HEK293 (cell line): ENCODE results near the gene ELF1.
A peak's percentile ranks its signal among the peaks of the same experiment; 100 is the strongest.

Experiments used
- CTCF ChIA-PET: fragments of 350-600 bp; formaldehyde crosslinking; extraction: SDS; loops from one replicate; lab custom pipeline; 2021; ENCODE audit warnings: antibody characterized with exemption; lab: Yijun Ruan, JAX
- POLR2A ChIA-PET: fragments of 300-600 bp; formaldehyde crosslinking; extraction: SDS; loops from one replicate; lab custom pipeline; 2020; ENCODE audit warnings: antibody characterized with exemption, inconsistent platforms; lab: Yijun Ruan, JAX
- H3K27ac ChIP-seq: fragments of 200-500 bp; sonication (Bioruptor generic); 2 replicates; pipeline ENCODE4 v1.5.1; 2014; ENCODE audit warnings: low read depth, low read length, control low read depth, inconsistent platforms; ENCODE audit errors: extremely low read depth
- H3K36me3 ChIP-seq, 2 experiments: fragments of 200-500 bp in 1 of 2; sonication (Bioruptor generic) in 1 of 2; 1 replicate in 1 of 2; 2 replicates in 1 of 2; pipeline ENCODE4 v1.5.1; 2014 to 2017; ENCODE audit warnings: inconsistent platforms in 2 of 2, low read length in 2 of 2; ENCODE audit not compliant: control insufficient read depth in 2 of 2, insufficient read depth in 1 of 2
- H3K4me1 ChIP-seq: fragments of 200-500 bp; sonication (Bioruptor generic); 2 replicates; pipeline ENCODE4 v1.5.1; 2014; ENCODE audit warnings: mild to moderate bottlenecking, low read length, inconsistent platforms; ENCODE audit not compliant: control insufficient read depth, insufficient read depth
- H3K4me3 ChIP-seq: 2 replicates; pipeline ENCODE4 v1.5.1; 2011; ENCODE audit warnings: low read depth, mild to moderate bottlenecking, control low read depth, low read length, moderate library complexity
- H3K9me3 ChIP-seq: fragments of 200-500 bp; sonication (Bioruptor generic); 2 replicates; pipeline ENCODE4 v1.5.1; 2014; ENCODE audit warnings: low read depth, low read length, inconsistent platforms; ENCODE audit not compliant: control insufficient read depth, insufficient read depth
- CTCF ChIP-seq: fragments of 450-650 bp; formaldehyde crosslinking; IDR thresholded peaks from 2 replicates; pipeline ENCODE4 v1.5.1; 2016; ENCODE audit warnings: missing biosample characterization, missing genetic modification characterization
- INSM2 ChIP-seq: fragments of 450-650 bp; formaldehyde crosslinking; IDR thresholded peaks from 2 replicates; pipeline ENCODE4 v1.5.1; 2016; ENCODE audit warnings: missing biosample characterization, missing genetic modification characterization
- KLF1 ChIP-seq: fragments of 450-650 bp; formaldehyde crosslinking; IDR thresholded peaks from 2 replicates; pipeline ENCODE4 v1.5.1; 2016; ENCODE audit warnings: missing biosample characterization, missing genetic modification characterization
- PRDM2 ChIP-seq: fragments of 450-650 bp; formaldehyde crosslinking; IDR thresholded peaks from 2 replicates; pipeline ENCODE4 v1.5.1; 2016; ENCODE audit warnings: missing biosample characterization, missing genetic modification characterization, borderline replicate concordance
- WT1 ChIP-seq: fragments of 450-650 bp; formaldehyde crosslinking; IDR thresholded peaks from 2 replicates; pipeline ENCODE4 v1.5.1; 2016; ENCODE audit warnings: missing biosample characterization, missing genetic modification characterization
- ZBTB17 ChIP-seq: fragments of 450-650 bp; formaldehyde crosslinking; IDR thresholded peaks from 2 replicates; pipeline ENCODE4 v1.5.1; 2016; ENCODE audit warnings: missing biosample characterization, missing genetic modification characterization
- ZBTB7A ChIP-seq: fragments of 450-650 bp; formaldehyde crosslinking; IDR thresholded peaks from 2 replicates; pipeline ENCODE4 v1.5.1; 2016; ENCODE audit warnings: low read depth, missing biosample characterization, missing genetic modification characterization
- ZIC2 ChIP-seq: fragments of 450-650 bp; formaldehyde crosslinking; IDR thresholded peaks from 2 replicates; pipeline ENCODE4 v1.5.1; 2016; ENCODE audit warnings: missing biosample characterization, missing genetic modification characterization
- ZNF114 ChIP-seq: fragments of 450-650 bp; formaldehyde crosslinking; IDR thresholded peaks from 2 replicates; pipeline ENCODE4 v1.5.0; 2017; ENCODE audit warnings: missing biosample characterization, missing genetic modification characterization
- ZNF132 ChIP-seq: fragments of 450-650 bp; formaldehyde crosslinking; IDR thresholded peaks from 2 replicates; pipeline ENCODE4 v1.5.1; 2017; ENCODE audit warnings: missing biosample characterization, missing genetic modification characterization, borderline replicate concordance
- ZNF133 ChIP-seq: fragments of 450-650 bp; formaldehyde crosslinking; IDR thresholded peaks from 2 replicates; pipeline ENCODE4 v1.5.1; 2016; ENCODE audit warnings: missing biosample characterization, missing genetic modification characterization
- ZNF140 ChIP-seq: fragments of 450-650 bp; formaldehyde crosslinking; IDR thresholded peaks from 2 replicates; pipeline ENCODE4 v1.5.1; 2016; ENCODE audit warnings: missing biosample characterization, missing genetic modification characterization
- ZNF146 ChIP-seq: fragments of 450-650 bp; formaldehyde crosslinking; IDR thresholded peaks from 2 replicates; pipeline ENCODE4 v1.5.1; 2016; ENCODE audit warnings: missing biosample characterization, missing genetic modification characterization
- ZNF2 ChIP-seq: fragments of 450-650 bp; formaldehyde crosslinking; IDR thresholded peaks from 2 replicates; pipeline ENCODE4 v1.5.1; 2016; ENCODE audit warnings: missing biosample characterization, missing genetic modification characterization
- ZNF211 ChIP-seq: fragments of 450-650 bp; formaldehyde crosslinking; IDR thresholded peaks from 2 replicates; pipeline ENCODE4 v1.5.1; 2016; ENCODE audit warnings: low read depth, missing biosample characterization, missing genetic modification characterization
- ZNF214 ChIP-seq: fragments of 450-650 bp; formaldehyde crosslinking; IDR thresholded peaks from 2 replicates; pipeline ENCODE4 v1.5.1; 2017; ENCODE audit warnings: missing biosample characterization, mild to moderate bottlenecking, missing genetic modification characterization, borderline replicate concordance
- ZNF23 ChIP-seq: fragments of 450-650 bp; formaldehyde crosslinking; IDR thresholded peaks from 2 replicates; pipeline ENCODE4 v1.5.1; 2016; ENCODE audit warnings: missing biosample characterization, missing genetic modification characterization, borderline replicate concordance
- ZNF239 ChIP-seq: fragments of 450-650 bp; formaldehyde crosslinking; IDR thresholded peaks from 2 replicates; pipeline ENCODE4 v1.5.1; 2016; ENCODE audit warnings: missing biosample characterization, missing genetic modification characterization
- ZNF302 ChIP-seq: fragments of 450-650 bp; formaldehyde crosslinking; IDR thresholded peaks from 2 replicates; pipeline ENCODE4 v1.5.1; 2016; ENCODE audit warnings: missing biosample characterization, missing genetic modification characterization, low read depth
- ZNF394 ChIP-seq: fragments of 450-650 bp; formaldehyde crosslinking; IDR thresholded peaks from 2 replicates; pipeline ENCODE4 v1.5.1; 2016; ENCODE audit warnings: missing biosample characterization, missing genetic modification characterization, mild to moderate bottlenecking, moderate library complexity, borderline replicate concordance
- ZNF473 ChIP-seq: fragments of 450-650 bp; formaldehyde crosslinking; IDR thresholded peaks from 2 replicates; pipeline ENCODE4 v1.5.1; 2017; ENCODE audit warnings: missing biosample characterization, missing genetic modification characterization
- ZNF521 ChIP-seq: fragments of 450-650 bp; formaldehyde crosslinking; IDR thresholded peaks from 2 replicates; pipeline ENCODE4 v1.5.1; 2017; ENCODE audit warnings: missing biosample characterization, mild to moderate bottlenecking, missing genetic modification characterization
- ZNF529 ChIP-seq: fragments of 450-650 bp; formaldehyde crosslinking; IDR thresholded peaks from 2 replicates; pipeline ENCODE4 v1.5.1; 2017; ENCODE audit warnings: missing genetic modification characterization, missing biosample characterization; ENCODE audit not compliant: insufficient replicate concordance
- ZNF623 ChIP-seq: fragments of 450-650 bp; formaldehyde crosslinking; IDR thresholded peaks from 2 replicates; pipeline ENCODE4 v1.5.1; 2016; ENCODE audit warnings: missing biosample characterization, missing genetic modification characterization
- ZNF76 ChIP-seq: fragments of 450-650 bp; formaldehyde crosslinking; IDR thresholded peaks from 2 replicates; pipeline ENCODE4; 2016; ENCODE audit warnings: low read depth, missing biosample characterization, missing genetic modification characterization, borderline replicate concordance
- ZSCAN18 ChIP-seq: fragments of 450-650 bp; formaldehyde crosslinking; IDR thresholded peaks from 2 replicates; pipeline ENCODE4 v1.5.1; 2016; ENCODE audit warnings: missing biosample characterization, missing genetic modification characterization

Gene ELF1

GRCh38 chr13:41060082-41060723 lies 41.1 kb upstream of the ELF1 start:
- CTCF ChIA-PET: interaction anchor here (0.6 to 1.5 kb wide), 5 partner anchors 14 to 1016 kb away, joined by 3 to 7 read pairs (median 4); no protein-coding TSS in a partner anchor
- POLR2A ChIA-PET: interaction anchor here (0.9 to 2.1 kb wide), 5 partner anchors 42 to 270 kb away, joined by 3 to 13 read pairs (median 5); partner anchors contain the start of gene ELF1
- TF ChIP-seq ZNF146 (tag by site-specific recombination) (no peak; the same call in 1 of the 2 replicates), ZNF214 (no peak), ZNF114 (tag by site-specific recombination) (no peak), ZNF473 (tag by site-specific recombination) (no peak), ZNF23 (no peak), ZNF623 (tag by site-specific recombination) (no peak), ZSCAN18 (tag by site-specific recombination) (no peak), ZNF132 (no peak), WT1 (tag by site-specific recombination) (peak; percentile 15; the same call in 1 of the 2 replicates), ZNF140 (no peak), KLF1 (no peak), ZNF76 (tag by site-specific recombination) (0 out of 2 replicates have a peak, but pooled peaks have one; percentile 25), ZBTB17 (peak; percentile 52), ZIC2 (tag by site-specific recombination) (peak; percentile 90), ZNF133 (tag by site-specific recombination) (no peak), ZNF2 (tag by site-specific recombination) (no peak), ZNF211 (tag by site-specific recombination) (no peak), ZNF529 (tag by site-specific recombination) (no peak), ZNF521 (tag by site-specific recombination) (no peak), ZNF394 (peak; percentile 74), CTCF (tag by site-specific recombination) (peak; percentile 82), ZNF302 (tag by site-specific recombination) (no peak), ZBTB7A (no peak; the same call in 1 of the 2 replicates), PRDM2 (tag by site-specific recombination) (no peak), INSM2 (peak; percentile 57; the same call in 1 of the 2 replicates), ZNF239 (tag by site-specific recombination) (no peak)

More at GRCh38 chr13:41060082-41060723, 41.1 kb upstream of the ELF1 start:
- H3K9me3 ChIP-seq: no peaks in the 10 kb centered on the region
- peak overlapping the region; percentile 94 for H3K4me3 ChIP-seq
- H3K36me3 ChIP-seq: peaks cover 1 to 11% of the 10 kb centered on the region in 2 experiments; a peak in 2 of 3 replicates
- H3K4me1 ChIP-seq: peaks cover 10% of the 10 kb centered on the region
- peak overlapping the region; percentile 97 for H3K27ac ChIP-seq
